H1 (cell line): ENCODE results near the gene MFNG. TPM values are rescaled to one million over a fixed set of nuclear protein-coding genes. Genes with fewer than 3 reads are reported as not detected.

Source experiments
- CTCF ChIA-PET: fragments of 300-600 bp; sonication (Branson Sonifier 250); formaldehyde crosslinking; loops from one replicate; lab custom pipeline; 2021; ENCODE audit not compliant: partially characterized antibody; lab: Charles Lee
- POLR2A ChIA-PET: fragments of 300-600 bp; sonication (Branson Sonifier 250); formaldehyde crosslinking; loops from one replicate; lab custom pipeline; 2021; ENCODE audit warnings: inconsistent platforms; ENCODE audit not compliant: partially characterized antibody; lab: Charles Lee
- DNase-seq, 2 experiments: peaks; one replicate each; pipeline versions ENCODE4 v3.0.0 to v3.0.0-alpha.2; 2010 to 2022; ENCODE audit warnings: low spot score in 2 of 2, low read depth in 1 of 2, mixed read lengths in 1 of 2
- FAIRE-seq: peaks from 2 replicates; lab custom pipeline; 2011; peaks lifted over from hg19 to GRCh38; lab: Jason Lieb, UNC
- H2AFZ ChIP-seq: 2 replicates; pipeline ENCODE4 v1.8.1; 2012; ENCODE audit warnings: low read length, inconsistent platforms
- H2AK5ac ChIP-seq: 2 replicates; pipeline ENCODE4 v1.6.1; 2013; ENCODE audit warnings: low read depth, low read length
- H2BK120ac ChIP-seq: replicated peaks from 2 replicates; pipeline ENCODE3; 2013; ENCODE audit warnings: low read depth, low read length, inconsistent platforms
- H2BK12ac ChIP-seq: 2 replicates; pipeline ENCODE4 v1.6.1; 2013; ENCODE audit warnings: low read depth, low read length
- H2BK15ac ChIP-seq: 2 replicates; pipeline ENCODE4 v1.6.1; 2013; ENCODE audit warnings: low read length
- H2BK20ac ChIP-seq: 2 replicates; pipeline ENCODE4 v1.6.1; 2013; ENCODE audit warnings: low read length
- H2BK5ac ChIP-seq: 2 replicates; pipeline ENCODE4 v1.6.1; 2013; ENCODE audit warnings: low read depth, low read length
- H3K14ac ChIP-seq: 2 replicates; pipeline ENCODE4 v1.6.1; 2013; ENCODE audit warnings: inconsistent platforms; ENCODE audit not compliant: insufficient read length
- H3K18ac ChIP-seq: 2 replicates; pipeline ENCODE4 v1.6.1; 2013; ENCODE audit warnings: low read length; ENCODE audit errors: extremely low read depth
- H3K23ac ChIP-seq: 2 replicates; pipeline ENCODE4 v1.6.1; 2013; ENCODE audit warnings: inconsistent platforms; ENCODE audit not compliant: insufficient read length
- H3K23me2 ChIP-seq: 2 replicates; pipeline ENCODE4 v1.6.1; 2013; ENCODE audit warnings: low read depth, low read length
- H3K27ac ChIP-seq: 2 replicates; pipeline ENCODE4 v1.6.1; 2011; ENCODE audit warnings: low read depth, low read length, inconsistent platforms
- H3K27me3 ChIP-seq, 4 experiments: replicated peaks in 1 of 4; 1 replicate in 1 of 4; 2 replicates in 3 of 4; pipeline versions ENCODE4 v1.6.1 to v1.8.1; 2011 to 2013; ENCODE audit warnings: low read length in 3 of 4, mild to moderate bottlenecking in 3 of 4, inconsistent platforms in 2 of 4, mixed read lengths in 2 of 4, moderate library complexity in 1 of 4; ENCODE audit not compliant: control insufficient read depth in 3 of 4, insufficient read depth in 3 of 4; ENCODE audit errors: extremely low read depth in 1 of 4
- H3K36me3 ChIP-seq, 4 experiments: 2 replicates each; pipeline versions ENCODE4 v1.6.1 to v1.8.1; 2011 to 2013; ENCODE audit warnings: mild to moderate bottlenecking in 4 of 4, low read length in 3 of 4, moderate library complexity in 2 of 4, control low read depth in 1 of 4, inconsistent platforms in 1 of 4; ENCODE audit not compliant: insufficient read depth in 4 of 4, control insufficient read depth in 2 of 4
- H3K4ac ChIP-seq: replicated peaks from 2 replicates; pipeline ENCODE3; 2013; ENCODE audit warnings: low read length, low read depth, mixed read lengths, inconsistent platforms; ENCODE audit not compliant: insufficient read length
- H3K4me1 ChIP-seq, 4 experiments: replicated peaks in 1 of 4; 1 replicate in 1 of 4; 2 replicates in 3 of 4; pipeline versions ENCODE4 v1.6.1 to v1.8.1; 2011 to 2013; ENCODE audit warnings: low read length in 3 of 4, inconsistent platforms in 2 of 4, mixed read lengths in 1 of 4; ENCODE audit not compliant: insufficient read depth in 4 of 4, control insufficient read depth in 3 of 4
- H3K4me2 ChIP-seq, 2 experiments: 2 replicates each; pipeline versions ENCODE4 v1.6.1 to v1.8.1; 2011 to 2013; ENCODE audit warnings: low read depth in 2 of 2, low read length in 2 of 2, control low read depth in 1 of 2, inconsistent platforms in 1 of 2, mild to moderate bottlenecking in 1 of 2; ENCODE audit not compliant: insufficient read depth in 1 of 2
- H3K4me3 ChIP-seq, 4 experiments: fragments of 200-600, 300-600 bp in 1 of 4; sonication (generic), shearing (Covaris generic), sonication (Bioruptor Twin) in 1 of 4; 2 replicates each; pipeline versions ENCODE4 v1.5.1 to v1.8.1; 2011 to 2016; ENCODE audit warnings: low read length in 4 of 4, low read depth in 3 of 4, control low read depth in 2 of 4, inconsistent platforms in 2 of 4, mild to moderate bottlenecking in 2 of 4, mixed read lengths in 1 of 4, moderate library complexity in 1 of 4; ENCODE audit not compliant: insufficient read depth in 2 of 4; ENCODE audit errors: extremely low read depth in 1 of 4
- H3K56ac ChIP-seq: replicated peaks from 2 replicates; pipeline ENCODE3; 2013; ENCODE audit warnings: low read depth, mild to moderate bottlenecking, mixed read lengths, low read length, inconsistent platforms; ENCODE audit not compliant: insufficient read length
- H3K79me1 ChIP-seq: 2 replicates; pipeline ENCODE4 v1.6.1; 2013; ENCODE audit warnings: low read depth, low read length, control low read depth
- H3K79me2 ChIP-seq, 2 experiments: 2 replicates each; pipeline versions ENCODE4 v1.6.1 to v1.8.1; 2012 to 2013; ENCODE audit warnings: low read length in 2 of 2, mild to moderate bottlenecking in 2 of 2, inconsistent platforms in 1 of 2; ENCODE audit not compliant: insufficient read depth in 2 of 2, control insufficient read depth in 1 of 2
- H3K9ac ChIP-seq, 4 experiments: replicated peaks in 1 of 4; 1 replicate in 1 of 4; 2 replicates in 3 of 4; pipeline versions ENCODE4 v1.6.1 to v1.8.1; 2011 to 2013; ENCODE audit warnings: low read depth in 3 of 4, low read length in 3 of 4, control low read depth in 2 of 4, mild to moderate bottlenecking in 2 of 4, moderate library complexity in 2 of 4, inconsistent platforms in 1 of 4; ENCODE audit errors: extremely low read depth in 1 of 4
- H3K9me3 ChIP-seq, 2 experiments: 2 replicates each; pipeline versions ENCODE4 v1.6.1 to v1.8.1; 2012 to 2013; ENCODE audit warnings: mild to moderate bottlenecking in 2 of 2, moderate library complexity in 2 of 2, control low read depth in 1 of 2, inconsistent platforms in 1 of 2, low read depth in 1 of 2, low read length in 1 of 2, mixed read lengths in 1 of 2; ENCODE audit not compliant: insufficient read depth in 2 of 2
- H4K20me1 ChIP-seq, 2 experiments: replicated peaks in 1 of 2; 2 replicates each; pipeline versions ENCODE3 to v1.8.1; 2011 to 2013; ENCODE audit warnings: inconsistent platforms in 2 of 2, low read length in 2 of 2, mild to moderate bottlenecking in 1 of 2; ENCODE audit not compliant: insufficient read depth in 2 of 2, control insufficient read depth in 1 of 2
- H4K5ac ChIP-seq: 2 replicates; pipeline ENCODE4 v1.6.1; 2013; ENCODE audit warnings: low read length, low read depth, mixed read lengths, inconsistent platforms; ENCODE audit not compliant: insufficient read length
- H4K8ac ChIP-seq: 2 replicates; pipeline ENCODE4 v1.8.0; 2013; ENCODE audit warnings: mild to moderate bottlenecking, moderate library complexity, low read length, inconsistent platforms; ENCODE audit not compliant: insufficient read depth; ENCODE audit errors: extremely low read depth
- H4K91ac ChIP-seq: replicated peaks from 2 replicates; pipeline ENCODE3; 2013; ENCODE audit warnings: low read length, mixed read lengths, inconsistent platforms; ENCODE audit not compliant: insufficient read length
- CBX8 ChIP-seq: fragments of 300-800, 300-1000 bp; sonication (generic); IDR thresholded peaks from 2 replicates; pipeline ENCODE4 v1.7.1; 2016; ENCODE audit warnings: low read depth, low read length, borderline replicate concordance
- CHD1 ChIP-seq: IDR thresholded peaks from 2 replicates; pipeline ENCODE4 v1.6.1; 2012; ENCODE audit warnings: low read depth, low read length, improper control_type of control experiment
- EGR1 ChIP-seq: IDR thresholded peaks from 2 replicates; pipeline ENCODE4 v1.6.1; 2011; ENCODE audit warnings: low read depth, low read length, borderline replicate concordance
- KDM1A ChIP-seq: fragments of 200-600, 300-600 bp; sonication (generic); IDR thresholded peaks from 2 replicates; pipeline ENCODE4 v1.7.1; 2016; ENCODE audit warnings: mild to moderate bottlenecking, low read length, borderline replicate concordance
- KDM5A ChIP-seq: fragments of 200-600 bp; IDR thresholded peaks from 2 replicates; pipeline ENCODE4 v1.7.1; 2012; ENCODE audit warnings: mild to moderate bottlenecking, low read length, inconsistent platforms, mixed read lengths
- NANOG ChIP-seq: IDR thresholded peaks from 2 replicates; pipeline ENCODE4 v1.6.1; 2011; ENCODE audit warnings: low read length, low read depth, mild to moderate bottlenecking, inconsistent platforms; ENCODE audit not compliant: insufficient read depth, poor library complexity, severe bottlenecking
- NRF1 ChIP-seq: IDR thresholded peaks from 2 replicates; pipeline ENCODE4 v1.6.1; 2011; ENCODE audit warnings: mild to moderate bottlenecking, low read depth, low read length, improper control_type of control experiment
- RFX5 ChIP-seq: IDR thresholded peaks from 2 replicates; pipeline ENCODE4 v1.6.1; 2011; ENCODE audit warnings: low read depth, low read length, improper control_type of control experiment, borderline replicate concordance
- TAF7 ChIP-seq: optimal IDR thresholded peaks from 2 replicates; pipeline ENCODE3; 2011; ENCODE audit warnings: low read depth, mild to moderate bottlenecking, inconsistent platforms, low read length, moderate library complexity, borderline replicate concordance
- YY1 ChIP-seq: IDR thresholded peaks from 2 replicates; pipeline ENCODE4 v1.6.1; 2011; ENCODE audit warnings: low read depth, mild to moderate bottlenecking, low read length
- WGBS, 2 experiments: shearing (Covaris generic) in 1 of 2; methylation state at CpG; one replicate each; pipeline versions ENCODE4 v1.1.6 to v1.1.7; 2013 to 2015; ENCODE audit warnings: low lambda C conversion rate in 2 of 2, mixed read lengths in 2 of 2, inconsistent platforms in 1 of 2, low coverage in 1 of 2, missing lambda C conversion rate in 1 of 2; ENCODE audit not compliant: insufficient replicate concordance in 2 of 2, insufficient coverage in 1 of 2, insufficient read length in 1 of 2; ENCODE audit errors: extremely low coverage in 1 of 2, missing lambda C conversion rate in 1 of 2; 5-methylcytosine and 5-hydroxymethylcytosine counted together
- polyA plus RNA-seq, 7 experiments: library from polyadenylated mRNA; depleted of rRNA in 3 of 7; stranded (reverse) in 5 of 7; unstranded in 2 of 7; fragments of >200 nt in 5 of 7; fragments of 200-250 nt in 2 of 7; gene quantifications; 1 replicate in 5 of 7; 2 replicates in 1 of 7; 4 replicates in 1 of 7; pipeline versions ENCODE4 v1.2.1 to v1.2.3, GENCODE V29; 2011 to 2013; ENCODE audit warnings: missing spikeins in 2 of 7, mixed read lengths in 2 of 7
- total RNA-seq: library from RNA; stranded (reverse); fragmentation: NEBNext Ultra II Directional; extraction: Animal tissue kit (Norgen Biotek cat#: 25700); gene quantifications from 2 replicates; pipeline ENCODE4 v1.2.1, GENCODE V29; 2021
- TF ChIP-seq, protein P1 (sequence below): IDR thresholded peaks from 2 replicates; pipeline ENCODE4 v1.6.1; 2012; ENCODE audit warnings: low read length, inconsistent platforms
- TF ChIP-seq, protein P2 (sequence below): IDR thresholded peaks from 2 replicates; pipeline ENCODE4 v1.6.1; 2011; ENCODE audit warnings: low read depth, mild to moderate bottlenecking, low read length; ENCODE audit not compliant: insufficient read depth

MFNG gene
- total and polyA plus RNA-seq, 2 of the 8 experiments (the other 6 are each of a cell fraction or from before 2014, with no cell fraction given): 1.7 to 5.5 TPM

DNA sequence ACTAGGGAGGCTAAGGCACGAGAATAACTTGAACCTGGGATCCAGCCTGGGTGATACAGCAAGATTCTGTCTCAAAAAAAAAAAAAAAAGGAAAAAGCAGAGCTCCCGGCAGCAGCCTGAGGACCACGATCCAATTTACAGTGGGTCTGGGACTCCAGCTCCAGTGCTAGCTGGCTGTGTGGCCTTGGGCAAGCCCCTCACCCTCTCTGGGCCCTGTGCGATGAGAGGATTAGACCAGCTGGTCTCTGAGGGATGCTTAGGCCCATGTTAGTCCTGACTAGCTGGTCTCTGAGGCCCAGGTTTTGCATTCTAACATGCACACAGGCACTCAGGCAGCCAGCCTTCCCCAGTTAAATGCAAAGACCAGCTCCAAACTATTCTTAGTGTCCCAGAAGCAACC is 19.4 kb upstream of the MFNG start:
- no peak overlapping the region for H3K9ac ChIP-seq
- H3K27me3 ChIP-seq: no peaks in the 10 kb centered on the region; a peak in 1 of 7 replicates
- TF ChIP-seq, protein P1, sequence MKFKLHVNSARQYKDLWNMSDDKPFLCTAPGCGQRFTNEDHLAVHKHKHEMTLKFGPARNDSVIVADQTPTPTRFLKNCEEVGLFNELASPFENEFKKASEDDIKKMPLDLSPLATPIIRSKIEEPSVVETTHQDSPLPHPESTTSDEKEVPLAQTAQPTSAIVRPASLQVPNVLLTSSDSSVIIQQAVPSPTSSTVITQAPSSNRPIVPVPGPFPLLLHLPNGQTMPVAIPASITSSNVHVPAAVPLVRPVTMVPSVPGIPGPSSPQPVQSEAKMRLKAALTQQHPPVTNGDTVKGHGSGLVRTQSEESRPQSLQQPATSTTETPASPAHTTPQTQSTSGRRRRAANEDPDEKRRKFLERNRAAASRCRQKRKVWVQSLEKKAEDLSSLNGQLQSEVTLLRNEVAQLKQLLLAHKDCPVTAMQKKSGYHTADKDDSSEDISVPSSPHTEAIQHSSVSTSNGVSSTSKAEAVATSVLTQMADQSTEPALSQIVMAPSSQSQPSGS: no peak
- TF ChIP-seq TAF7: no peak
- TF ChIP-seq EGR1: no peak
- TF ChIP-seq, protein P2, sequence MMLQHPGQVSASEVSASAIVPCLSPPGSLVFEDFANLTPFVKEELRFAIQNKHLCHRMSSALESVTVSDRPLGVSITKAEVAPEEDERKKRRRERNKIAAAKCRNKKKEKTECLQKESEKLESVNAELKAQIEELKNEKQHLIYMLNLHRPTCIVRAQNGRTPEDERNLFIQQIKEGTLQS: no peak
- TF ChIP-seq NRF1: no peak
- TF ChIP-seq KDM5A: no peak
- TF ChIP-seq RFX5: no peak
- TF ChIP-seq NANOG: no peak
- no peak for TF ChIP-seq YY1
- no peak for TF ChIP-seq CHD1
- no peak for TF ChIP-seq CBX8
- no peak for TF ChIP-seq KDM1A

More for the DNA sequence above, 19.4 kb upstream of the MFNG start:
- no peak overlapping the region for H4K5ac ChIP-seq
- H3K36me3 ChIP-seq: no peaks in the 10 kb centered on the region; a peak in 2 of 8 replicates
- no peaks in the 10 kb centered on the region for H3K23me2 ChIP-seq
- H2BK12ac ChIP-seq: no peak overlapping the region
- H3K14ac ChIP-seq: no peak overlapping the region
- no peak overlapping the region for H3K4me3 ChIP-seq
- H3K27ac ChIP-seq: no peak overlapping the region
- no peak overlapping the region for H2BK20ac ChIP-seq
- POLR2A ChIA-PET: interaction anchor here (0.6 to 1.4 kb wide), 3 partner anchors 14 to 114 kb away, joined by 3 to 5 read pairs (median 4); partner anchors contain the start of gene CARD10
- no peak overlapping the region for H2BK120ac ChIP-seq
- no peak overlapping the region for H4K8ac ChIP-seq
- no peak overlapping the region for H3K4me2 ChIP-seq
- H3K23ac ChIP-seq: no peak overlapping the region
- H4K91ac ChIP-seq: no peak overlapping the region
- no peaks in the 10 kb centered on the region for H4K20me1 ChIP-seq
- no peak for DNase-seq
- no peaks in the 10 kb centered on the region for H3K79me2 ChIP-seq
- H2BK15ac ChIP-seq: no peak overlapping the region
- H3K18ac ChIP-seq: no peak overlapping the region
- no peak overlapping the region for H2AFZ ChIP-seq
- no peaks in the 10 kb centered on the region for H3K9me3 ChIP-seq
- no peak for FAIRE-seq
- peaks cover 0 to 14% (median 8%) of the 10 kb centered on the region in 4 experiments; a peak in 5 of 7 replicates for H3K4me1 ChIP-seq
- no peaks in the 10 kb centered on the region for H3K79me1 ChIP-seq
- CTCF ChIA-PET: interaction anchor here (0.9 to 7.3 kb wide), 11 partner anchors 8 to 244 kb away, joined by 3 to 45 read pairs (median 5); partner anchors contain the start of gene MFNG
- no peak overlapping the region for H3K56ac ChIP-seq
- WGBS, 2 experiments: 93% methylated on average over 4 of the region's 4 CpGs; no CpG with 5 or more reads in 1 of the 2 experiments
- H2BK5ac ChIP-seq: no peak overlapping the region
- no peak overlapping the region for H2AK5ac ChIP-seq
- H3K4ac ChIP-seq: no peak overlapping the region
